Esophagus squamous epithelium (tissue), 4 donors: Measurements from ENCODE around the gene A3GALT2.

Experiments used
- CTCF ChIP-seq, 6 experiments: fragments of 450-650 bp in 4 of 6; fragments of 200-600 bp in 2 of 6; sonication (generic) in 2 of 6; IDR thresholded peaks; one replicate each; pipeline ENCODE4 v1.5.1; 2016 to 2019; ENCODE audit warnings: antibody characterized with exemption in 6 of 6, mild to moderate bottlenecking in 4 of 6, moderate library complexity in 4 of 6
- POLR2A ChIP-seq, 4 donors: fragments of 450-650 bp; IDR thresholded peaks; one replicate each; pipeline ENCODE4 v1.6.1; 2017; ENCODE audit warnings: antibody characterized with exemption in 4 of 4, mild to moderate bottlenecking in 4 of 4, moderate library complexity in 3 of 4

DNA sequence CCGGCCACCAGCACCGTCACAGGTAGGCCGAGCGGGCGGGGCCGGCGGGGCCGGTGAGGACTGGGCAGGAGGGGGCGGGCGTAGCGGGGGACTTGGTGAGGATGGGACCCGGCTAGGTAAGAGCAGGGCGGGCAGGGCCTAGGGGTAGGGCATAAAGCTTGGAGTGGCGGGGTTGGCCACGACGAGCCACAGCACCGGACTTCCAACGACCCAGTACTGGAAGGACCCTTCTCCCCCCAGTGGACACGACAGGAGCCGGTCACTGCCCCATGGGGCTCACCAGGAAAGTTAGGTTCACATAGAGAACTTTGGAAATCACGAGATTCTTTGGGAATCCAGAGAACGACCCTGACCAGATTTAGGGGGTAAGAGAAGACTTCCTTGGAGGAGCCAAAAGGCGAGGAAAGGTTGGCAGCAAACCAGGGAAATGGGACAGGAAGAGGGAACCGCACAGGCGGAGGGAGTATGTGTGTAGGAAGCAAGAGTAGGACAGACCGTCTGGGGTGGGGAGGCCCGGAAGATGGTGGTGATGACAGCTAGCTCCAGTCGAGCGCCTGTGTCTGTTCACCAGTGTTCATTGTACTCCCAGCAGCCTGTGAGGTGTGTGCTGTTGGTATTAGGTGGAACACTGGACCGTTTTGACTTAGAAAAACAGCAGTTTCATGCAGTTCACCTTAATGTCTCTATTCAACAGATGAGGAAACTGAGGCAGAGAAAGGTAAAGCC is 44.2 kb downstream of the A3GALT2 start:
- no peak for TF ChIP-seq CTCF (IDR thresholded peaks at IDR 0.05)
- TF ChIP-seq POLR2A (IDR thresholded peaks at IDR 0.05), result no peak
